ENCODE results near the gene FBN2. TPM values are rescaled to one million over a fixed set of nuclear protein-coding genes. Genes with fewer than 3 reads are reported as not detected.

Gene FBN2
- total RNA-seq, 1 donor, result 81.6 TPM

DNA sequence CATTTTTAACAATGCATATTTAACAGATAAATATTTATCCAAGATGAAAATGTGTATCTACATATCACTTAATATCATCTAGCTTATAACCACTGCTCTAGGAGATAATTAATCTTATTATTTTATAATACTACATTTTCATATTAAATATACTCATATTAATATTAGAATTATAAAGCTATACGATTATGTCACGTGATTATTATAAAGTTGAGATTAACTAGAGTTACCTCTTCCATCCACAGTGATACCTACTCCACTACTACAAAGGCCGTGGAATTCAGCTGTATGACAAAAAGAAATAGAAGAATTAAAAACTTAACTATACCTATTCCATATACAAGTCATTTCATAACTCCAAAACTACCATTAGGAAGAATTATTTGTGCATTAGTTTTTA is 171.9 kb downstream of the FBN2 start:
- TF ChIP-seq, protein P1, sequence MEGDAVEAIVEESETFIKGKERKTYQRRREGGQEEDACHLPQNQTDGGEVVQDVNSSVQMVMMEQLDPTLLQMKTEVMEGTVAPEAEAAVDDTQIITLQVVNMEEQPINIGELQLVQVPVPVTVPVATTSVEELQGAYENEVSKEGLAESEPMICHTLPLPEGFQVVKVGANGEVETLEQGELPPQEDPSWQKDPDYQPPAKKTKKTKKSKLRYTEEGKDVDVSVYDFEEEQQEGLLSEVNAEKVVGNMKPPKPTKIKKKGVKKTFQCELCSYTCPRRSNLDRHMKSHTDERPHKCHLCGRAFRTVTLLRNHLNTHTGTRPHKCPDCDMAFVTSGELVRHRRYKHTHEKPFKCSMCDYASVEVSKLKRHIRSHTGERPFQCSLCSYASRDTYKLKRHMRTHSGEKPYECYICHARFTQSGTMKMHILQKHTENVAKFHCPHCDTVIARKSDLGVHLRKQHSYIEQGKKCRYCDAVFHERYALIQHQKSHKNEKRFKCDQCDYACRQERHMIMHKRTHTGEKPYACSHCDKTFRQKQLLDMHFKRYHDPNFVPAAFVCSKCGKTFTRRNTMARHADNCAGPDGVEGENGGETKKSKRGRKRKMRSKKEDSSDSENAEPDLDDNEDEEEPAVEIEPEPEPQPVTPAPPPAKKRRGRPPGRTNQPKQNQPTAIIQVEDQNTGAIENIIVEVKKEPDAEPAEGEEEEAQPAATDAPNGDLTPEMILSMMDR (IDR thresholded peaks at IDR 0.05; ENCODE audit: insufficient read depth, low read depth, low read length), result no peak
- H3K4me3 ChIP-seq (ENCODE audit: low read depth, low read length), result no peak overlapping the region
- DNase-seq (ENCODE audit: low read depth), result no peak

- no peak for DNase-seq (ENCODE audit: low read depth)
Measured at GRCh38 chr5:128362370-128362769, 175.7 kb downstream of the FBN2 start.

DNA sequence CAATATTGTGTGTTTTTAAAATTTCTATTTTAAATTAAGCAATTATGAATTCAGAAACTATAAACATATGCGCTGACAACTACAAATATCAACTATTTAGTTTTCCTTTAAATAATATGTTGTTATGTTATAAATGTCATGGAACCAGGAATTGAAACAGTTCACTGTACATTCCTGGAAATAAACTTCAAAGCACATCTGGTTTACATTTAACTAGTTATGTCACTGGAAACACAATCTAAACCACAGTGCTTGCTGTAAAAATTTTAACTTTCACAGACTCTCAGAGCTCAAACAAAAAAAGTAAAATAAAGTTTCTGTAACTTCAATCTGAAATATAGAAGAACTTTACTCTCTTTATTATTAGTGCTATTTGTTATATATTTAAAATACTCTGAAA is 179.2 kb downstream of the FBN2 start:
- TF ChIP-seq, protein P1 (IDR thresholded peaks at IDR 0.05; ENCODE audit: insufficient read depth, low read depth, low read length), result no peak
- DNase-seq (ENCODE audit: low read depth), result peak; percentile 55

More at GRCh38 chr5:128362370-128362769, 175.7 kb downstream of the FBN2 start:
- TF ChIP-seq, protein P1 (IDR thresholded peaks at IDR 0.05; ENCODE audit: insufficient read depth, low read depth, low read length), result no peak
- H3K4me3 ChIP-seq (ENCODE audit: low read depth, low read length), result no peak overlapping the region

GRCh38 chr5:128357226-128357625 is 180.8 kb downstream of the FBN2 start:
- TF ChIP-seq, protein P1 (IDR thresholded peaks at IDR 0.05; ENCODE audit: insufficient read depth, low read depth, low read length), result no peak
- no peak for DNase-seq (ENCODE audit: low read depth)
- no peak overlapping the region for H3K4me3 ChIP-seq (ENCODE audit: low read depth, low read length)

More for the DNA sequence above, 179.2 kb downstream of the FBN2 start:
- no peak overlapping the region for H3K4me3 ChIP-seq (ENCODE audit: low read depth, low read length)

DNA sequence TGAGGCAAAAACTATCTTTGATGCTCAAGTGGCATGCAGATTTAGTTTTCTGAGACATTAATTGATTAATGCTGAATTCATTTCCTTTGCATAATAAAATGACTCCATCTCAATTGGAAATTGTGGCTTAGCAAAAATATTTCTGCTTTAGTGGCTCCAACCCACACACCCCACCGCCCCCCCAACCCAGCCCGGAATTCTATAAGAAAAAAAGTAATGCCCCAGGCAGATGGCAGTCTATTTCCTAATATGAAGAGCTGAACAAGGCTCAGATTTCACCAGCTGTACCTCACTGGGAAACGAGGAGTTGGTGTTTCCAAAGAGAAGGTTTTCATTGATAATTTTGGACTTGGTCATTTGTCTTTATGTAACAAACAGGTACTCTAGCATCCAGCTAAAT is 182.1 kb downstream of the FBN2 start:
- TF ChIP-seq, protein P1 (IDR thresholded peaks at IDR 0.05; ENCODE audit: insufficient read depth, low read depth, low read length), result no peak
- no peak for DNase-seq (ENCODE audit: low read depth)
- H3K4me3 ChIP-seq (ENCODE audit: low read depth, low read length), result no peak overlapping the region

GRCh38 chr5:128353441-128354107 is 184.5 kb downstream of the FBN2 start:
- TF ChIP-seq, protein P1 (IDR thresholded peaks at IDR 0.05; ENCODE audit: insufficient read depth, low read depth, low read length), result no peak
- no peak overlapping the region for H3K4me3 ChIP-seq (ENCODE audit: low read depth, low read length)
- peak; percentile 61 for DNase-seq (ENCODE audit: low read depth)

GRCh38 chr5:128350705-128351104 is 187.3 kb downstream of the FBN2 start:
- DNase-seq (ENCODE audit: low read depth), result no peak
- TF ChIP-seq, protein P1 (IDR thresholded peaks at IDR 0.05; ENCODE audit: insufficient read depth, low read depth, low read length), result no peak
- no peak overlapping the region for H3K4me3 ChIP-seq (ENCODE audit: low read depth, low read length)
